WTC11 (cell line): ENCODE data around the gene CACNB4. TPM values are rescaled to one million over a fixed set of nuclear protein-coding genes. Genes with fewer than 3 reads are reported as not detected.

ENCODE experiments used
- ATAC-seq: fragments of 200-7000 bp; cut with Tn5 transposase; 2 replicates; pipeline ENCODE4 v1.10.0; 2021; ENCODE audit warnings: mild to moderate bottlenecking, moderate library complexity
- CTCF ChIA-PET: fragments of 300-600 bp; sonication (Branson Sonifier 250); formaldehyde crosslinking; loops from one replicate; lab custom pipeline; 2021; ENCODE audit warnings: antibody characterized with exemption; lab: Charles Lee
- POLR2A ChIA-PET: fragments of 350-600 bp; sonication (Branson Sonifier 250); formaldehyde crosslinking; loops from one replicate; lab custom pipeline; 2021; ENCODE audit warnings: antibody characterized with exemption; lab: Charles Lee
- DNase-seq: peaks from one replicate; pipeline ENCODE4 v3.0.0; 2021; ENCODE audit warnings: low spot score
- H3K27ac Mint-ChIP-seq: 2 replicates; pipeline ENCODE4 v1.8.0; 2021; ENCODE audit warnings: mixed read lengths
- H3K27me3 Mint-ChIP-seq: 2 replicates; pipeline ENCODE4 v1.8.0; 2021; ENCODE audit warnings: low read depth, mild to moderate bottlenecking, moderate library complexity, mixed read lengths
- H3K36me3 Mint-ChIP-seq: 2 replicates; pipeline ENCODE4 v1.8.0; 2021; ENCODE audit warnings: mixed read lengths
- H3K4me1 Mint-ChIP-seq: 2 replicates; pipeline ENCODE4 v1.8.0; 2022; ENCODE audit warnings: mixed read lengths
- H3K4me3 Mint-ChIP-seq: 2 replicates; pipeline ENCODE4 v1.8.0; 2021; ENCODE audit warnings: mild to moderate bottlenecking, moderate library complexity, mixed read lengths
- H3K9me3 Mint-ChIP-seq: 2 replicates; pipeline ENCODE4 v1.8.0; 2021; ENCODE audit warnings: mixed read lengths
- E2F4 ChIP-seq: sonication (generic); formaldehyde crosslinking; IDR thresholded peaks from 2 replicates; pipeline ENCODE4 v1.8.1; 2022; ENCODE audit warnings: low read depth, mild to moderate bottlenecking, moderate library complexity, missing genetic modification reagents, borderline replicate concordance
- ESRRA ChIP-seq: sonication (generic); formaldehyde crosslinking; IDR thresholded peaks from 2 replicates; pipeline ENCODE4 v1.8.1; 2022; ENCODE audit warnings: mild to moderate bottlenecking, missing genetic modification reagents, borderline replicate concordance
- HMGXB4 ChIP-seq: sonication (generic); formaldehyde crosslinking; IDR thresholded peaks from 2 replicates; pipeline ENCODE4 v1.8.1; 2023; ENCODE audit warnings: mild to moderate bottlenecking, moderate library complexity, missing genetic modification reagents
- JAZF1 ChIP-seq: fragments of 250-450 bp; sonication (Bioruptor Pico); IDR thresholded peaks from 2 replicates; pipeline ENCODE4 v1.9.0; 2021; ENCODE audit warnings: moderate library complexity, mild to moderate bottlenecking, inconsistent platforms
- MXD4 ChIP-seq: fragments of 250-450 bp; sonication (Bioruptor Pico); IDR thresholded peaks from 2 replicates; pipeline ENCODE4 v1.8.0; 2021; ENCODE audit warnings: mild to moderate bottlenecking, moderate library complexity, borderline replicate concordance
- NR1H2 ChIP-seq: sonication (generic); formaldehyde crosslinking; IDR thresholded peaks from 2 replicates; pipeline ENCODE4 v1.9.0; 2021; ENCODE audit warnings: mild to moderate bottlenecking, moderate library complexity, missing genetic modification reagents
- NR2C2 ChIP-seq: sonication (generic); formaldehyde crosslinking; IDR thresholded peaks from 2 replicates; pipeline ENCODE4 v1.8.0; 2022; ENCODE audit warnings: mild to moderate bottlenecking, missing genetic modification reagents
- TCF7 ChIP-seq: sonication (generic); formaldehyde crosslinking; IDR thresholded peaks from 2 replicates; pipeline ENCODE4 v1.8.0; 2022; ENCODE audit warnings: mild to moderate bottlenecking, low read depth, missing genetic modification reagents, moderate library complexity
- ZNF219 ChIP-seq: sonication (generic); formaldehyde crosslinking; IDR thresholded peaks from 2 replicates; pipeline ENCODE4 v1.8.0; 2023; ENCODE audit warnings: missing genetic modification reagents, mild to moderate bottlenecking, borderline replicate concordance
- ZNF281 ChIP-seq: sonication (generic); formaldehyde crosslinking; IDR thresholded peaks from 2 replicates; pipeline ENCODE4 v1.8.0; 2023; ENCODE audit warnings: mild to moderate bottlenecking, missing genetic modification reagents
- total RNA-seq: library from RNA; stranded (reverse); gene quantifications from 3 replicates; pipeline ENCODE4 v1.2.3, GENCODE V29; 2021
- TF ChIP-seq, protein P1 (sequence below): sonication (generic); formaldehyde crosslinking; IDR thresholded peaks from 2 replicates; pipeline ENCODE4 v1.8.1; 2023; ENCODE audit warnings: mild to moderate bottlenecking, missing genetic modification reagents, moderate library complexity
- TF ChIP-seq, protein P2 (sequence below): fragments of 200-600 bp; IDR thresholded peaks from 2 replicates; pipeline ENCODE4 v1.8.0; 2022; ENCODE audit warnings: antibody characterized with exemption
- TF ChIP-seq, protein P3 (sequence below): sonication (generic); formaldehyde crosslinking; IDR thresholded peaks from 2 replicates; pipeline ENCODE4 v1.8.1; 2023; ENCODE audit warnings: mild to moderate bottlenecking, missing genetic modification reagents, moderate library complexity
- TF ChIP-seq, protein P4 (sequence below): fragments of 250-450 bp; sonication (Bioruptor Pico); IDR thresholded peaks from 2 replicates; pipeline ENCODE4 v1.9.0; 2021; ENCODE audit warnings: mild to moderate bottlenecking, borderline replicate concordance

The CACNB4 gene
- total RNA-seq, 1 experiment from 2014 or later = 4.7 TPM

- H3K36me3 Mint-ChIP-seq = peaks cover 12% of the 10 kb centered on the region
- TF ChIP-seq JAZF1 (CRISPR knock-in tag) (no peak), TCF7 (CRISPR knock-in tag) (no peak), NR2C2 (CRISPR knock-in tag) (no peak), ZNF219 (CRISPR knock-in tag) (no peak), ZNF281 (no peak), NR1H2 (CRISPR knock-in tag) (no peak), ESRRA (CRISPR knock-in tag) (no peak), E2F4 (CRISPR knock-in tag) (no peak), MXD4 (no peak), HMGXB4 (CRISPR knock-in tag) (no peak)
- TF ChIP-seq, protein P1, sequence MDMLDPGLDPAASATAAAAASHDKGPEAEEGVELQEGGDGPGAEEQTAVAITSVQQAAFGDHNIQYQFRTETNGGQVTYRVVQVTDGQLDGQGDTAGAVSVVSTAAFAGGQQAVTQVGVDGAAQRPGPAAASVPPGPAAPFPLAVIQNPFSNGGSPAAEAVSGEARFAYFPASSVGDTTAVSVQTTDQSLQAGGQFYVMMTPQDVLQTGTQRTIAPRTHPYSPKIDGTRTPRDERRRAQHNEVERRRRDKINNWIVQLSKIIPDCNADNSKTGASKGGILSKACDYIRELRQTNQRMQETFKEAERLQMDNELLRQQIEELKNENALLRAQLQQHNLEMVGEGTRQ (CRISPR knock-in tag) = no peak
- TF ChIP-seq, protein P2, sequence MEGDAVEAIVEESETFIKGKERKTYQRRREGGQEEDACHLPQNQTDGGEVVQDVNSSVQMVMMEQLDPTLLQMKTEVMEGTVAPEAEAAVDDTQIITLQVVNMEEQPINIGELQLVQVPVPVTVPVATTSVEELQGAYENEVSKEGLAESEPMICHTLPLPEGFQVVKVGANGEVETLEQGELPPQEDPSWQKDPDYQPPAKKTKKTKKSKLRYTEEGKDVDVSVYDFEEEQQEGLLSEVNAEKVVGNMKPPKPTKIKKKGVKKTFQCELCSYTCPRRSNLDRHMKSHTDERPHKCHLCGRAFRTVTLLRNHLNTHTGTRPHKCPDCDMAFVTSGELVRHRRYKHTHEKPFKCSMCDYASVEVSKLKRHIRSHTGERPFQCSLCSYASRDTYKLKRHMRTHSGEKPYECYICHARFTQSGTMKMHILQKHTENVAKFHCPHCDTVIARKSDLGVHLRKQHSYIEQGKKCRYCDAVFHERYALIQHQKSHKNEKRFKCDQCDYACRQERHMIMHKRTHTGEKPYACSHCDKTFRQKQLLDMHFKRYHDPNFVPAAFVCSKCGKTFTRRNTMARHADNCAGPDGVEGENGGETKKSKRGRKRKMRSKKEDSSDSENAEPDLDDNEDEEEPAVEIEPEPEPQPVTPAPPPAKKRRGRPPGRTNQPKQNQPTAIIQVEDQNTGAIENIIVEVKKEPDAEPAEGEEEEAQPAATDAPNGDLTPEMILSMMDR = no peak
- TF ChIP-seq, protein P3, sequence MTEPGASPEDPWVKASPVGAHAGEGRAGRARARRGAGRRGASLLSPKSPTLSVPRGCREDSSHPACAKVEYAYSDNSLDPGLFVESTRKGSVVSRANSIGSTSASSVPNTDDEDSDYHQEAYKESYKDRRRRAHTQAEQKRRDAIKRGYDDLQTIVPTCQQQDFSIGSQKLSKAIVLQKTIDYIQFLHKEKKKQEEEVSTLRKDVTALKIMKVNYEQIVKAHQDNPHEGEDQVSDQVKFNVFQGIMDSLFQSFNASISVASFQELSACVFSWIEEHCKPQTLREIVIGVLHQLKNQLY = no peak
- TF ChIP-seq, protein P4, sequence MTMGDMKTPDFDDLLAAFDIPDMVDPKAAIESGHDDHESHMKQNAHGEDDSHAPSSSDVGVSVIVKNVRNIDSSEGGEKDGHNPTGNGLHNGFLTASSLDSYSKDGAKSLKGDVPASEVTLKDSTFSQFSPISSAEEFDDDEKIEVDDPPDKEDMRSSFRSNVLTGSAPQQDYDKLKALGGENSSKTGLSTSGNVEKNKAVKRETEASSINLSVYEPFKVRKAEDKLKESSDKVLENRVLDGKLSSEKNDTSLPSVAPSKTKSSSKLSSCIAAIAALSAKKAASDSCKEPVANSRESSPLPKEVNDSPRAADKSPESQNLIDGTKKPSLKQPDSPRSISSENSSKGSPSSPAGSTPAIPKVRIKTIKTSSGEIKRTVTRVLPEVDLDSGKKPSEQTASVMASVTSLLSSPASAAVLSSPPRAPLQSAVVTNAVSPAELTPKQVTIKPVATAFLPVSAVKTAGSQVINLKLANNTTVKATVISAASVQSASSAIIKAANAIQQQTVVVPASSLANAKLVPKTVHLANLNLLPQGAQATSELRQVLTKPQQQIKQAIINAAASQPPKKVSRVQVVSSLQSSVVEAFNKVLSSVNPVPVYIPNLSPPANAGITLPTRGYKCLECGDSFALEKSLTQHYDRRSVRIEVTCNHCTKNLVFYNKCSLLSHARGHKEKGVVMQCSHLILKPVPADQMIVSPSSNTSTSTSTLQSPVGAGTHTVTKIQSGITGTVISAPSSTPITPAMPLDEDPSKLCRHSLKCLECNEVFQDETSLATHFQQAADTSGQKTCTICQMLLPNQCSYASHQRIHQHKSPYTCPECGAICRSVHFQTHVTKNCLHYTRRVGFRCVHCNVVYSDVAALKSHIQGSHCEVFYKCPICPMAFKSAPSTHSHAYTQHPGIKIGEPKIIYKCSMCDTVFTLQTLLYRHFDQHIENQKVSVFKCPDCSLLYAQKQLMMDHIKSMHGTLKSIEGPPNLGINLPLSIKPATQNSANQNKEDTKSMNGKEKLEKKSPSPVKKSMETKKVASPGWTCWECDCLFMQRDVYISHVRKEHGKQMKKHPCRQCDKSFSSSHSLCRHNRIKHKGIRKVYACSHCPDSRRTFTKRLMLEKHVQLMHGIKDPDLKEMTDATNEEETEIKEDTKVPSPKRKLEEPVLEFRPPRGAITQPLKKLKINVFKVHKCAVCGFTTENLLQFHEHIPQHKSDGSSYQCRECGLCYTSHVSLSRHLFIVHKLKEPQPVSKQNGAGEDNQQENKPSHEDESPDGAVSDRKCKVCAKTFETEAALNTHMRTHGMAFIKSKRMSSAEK (CRISPR knock-in tag) = no peak
- no peak overlapping the region for H3K4me3 Mint-ChIP-seq
- no peaks in the 10 kb centered on the region for H3K27me3 Mint-ChIP-seq
- ChIA-PET CTCF (no interaction called here), POLR2A (no interaction called here)
- ATAC-seq (no peak), DNase-seq (no peak)
- peaks cover 13% of the 10 kb centered on the region for H3K4me1 Mint-ChIP-seq
- H3K27ac Mint-ChIP-seq = no peak overlapping the region
- peaks cover 3% of the 10 kb centered on the region for H3K9me3 Mint-ChIP-seq
Measured at GRCh38 chr2:151796774-151797173, 302.1 kb downstream of the CACNB4 start.
